ENCODE results near the gene ERRFI1.
A peak's percentile ranks its signal among the peaks of the same experiment; 100 is the strongest.
"Not testable (repeated sequence)": the region's sequence is repeated elsewhere in the genome, so short reads cannot be mapped to it uniquely, and the experiment has no call there.

Gene ERRFI1

GRCh38 chr1:8026153-8026975, at the start of gene ERRFI1:
ERRFI1 (minus strand) TSS chr1:8026309; CDS start chr1:8015619, 10,690 bp downstream.
- peak; percentile 89 for DNase-seq

- DNase-seq = no peak
Measured at GRCh38 chr1:8075511-8076051, 49.5 kb upstream of the ERRFI1 start.

- DNase-seq = no peak
Measured at GRCh38 chr1:8073112-8073855, 47.2 kb upstream of the ERRFI1 start.

- DNase-seq = no peak
Measured at GRCh38 chr1:8070381-8070811, 44.3 kb upstream of the ERRFI1 start.

GRCh38 chr1:8069614-8070320, 43.7 kb upstream of the ERRFI1 start:
- DNase-seq = not testable (repeated sequence)

GRCh38 chr1:8065369-8065768, 39.3 kb upstream of the ERRFI1 start:
- DNase-seq = no peak

GRCh38 chr1:8063298-8064036, 37.4 kb upstream of the ERRFI1 start:
- no peak for DNase-seq

GRCh38 chr1:8062861-8063260, 36.8 kb upstream of the ERRFI1 start:
- no peak for DNase-seq

- DNase-seq = no peak
Measured at GRCh38 chr1:8061673-8062386, 35.7 kb upstream of the ERRFI1 start.

GRCh38 chr1:8061210-8061609, 35.1 kb upstream of the ERRFI1 start:
- DNase-seq = no peak

GRCh38 chr1:8059161-8059622, 33.1 kb upstream of the ERRFI1 start:
- DNase-seq = no peak

GRCh38 chr1:8057779-8058178, 31.7 kb upstream of the ERRFI1 start:
- DNase-seq = not testable (repeated sequence)

- no peak for DNase-seq
Measured at GRCh38 chr1:8055973-8056372, 29.9 kb upstream of the ERRFI1 start.

- no peak for DNase-seq
Measured at GRCh38 chr1:8053878-8054567, 27.9 kb upstream of the ERRFI1 start.

GRCh38 chr1:8051650-8052049, 25.5 kb upstream of the ERRFI1 start:
- no peak for DNase-seq

- DNase-seq = not testable (repeated sequence)
Measured at GRCh38 chr1:8049229-8049628, 23.1 kb upstream of the ERRFI1 start.

GRCh38 chr1:8047686-8048445, 21.8 kb upstream of the ERRFI1 start:
- no peak for DNase-seq

- no peak for DNase-seq
Measured at GRCh38 chr1:8047112-8047511, 21.0 kb upstream of the ERRFI1 start.

GRCh38 chr1:8046391-8046790, 20.3 kb upstream of the ERRFI1 start:
- no peak for DNase-seq

GRCh38 chr1:8043621-8044020, 17.5 kb upstream of the ERRFI1 start:
- no peak for DNase-seq
